ENCODE results near the gene ZFAND6.
"Not testable (repeated sequence)": the region's sequence is repeated elsewhere in the genome, so short reads cannot be mapped to it uniquely, and the experiment has no call there.

ZFAND6 gene

DNA sequence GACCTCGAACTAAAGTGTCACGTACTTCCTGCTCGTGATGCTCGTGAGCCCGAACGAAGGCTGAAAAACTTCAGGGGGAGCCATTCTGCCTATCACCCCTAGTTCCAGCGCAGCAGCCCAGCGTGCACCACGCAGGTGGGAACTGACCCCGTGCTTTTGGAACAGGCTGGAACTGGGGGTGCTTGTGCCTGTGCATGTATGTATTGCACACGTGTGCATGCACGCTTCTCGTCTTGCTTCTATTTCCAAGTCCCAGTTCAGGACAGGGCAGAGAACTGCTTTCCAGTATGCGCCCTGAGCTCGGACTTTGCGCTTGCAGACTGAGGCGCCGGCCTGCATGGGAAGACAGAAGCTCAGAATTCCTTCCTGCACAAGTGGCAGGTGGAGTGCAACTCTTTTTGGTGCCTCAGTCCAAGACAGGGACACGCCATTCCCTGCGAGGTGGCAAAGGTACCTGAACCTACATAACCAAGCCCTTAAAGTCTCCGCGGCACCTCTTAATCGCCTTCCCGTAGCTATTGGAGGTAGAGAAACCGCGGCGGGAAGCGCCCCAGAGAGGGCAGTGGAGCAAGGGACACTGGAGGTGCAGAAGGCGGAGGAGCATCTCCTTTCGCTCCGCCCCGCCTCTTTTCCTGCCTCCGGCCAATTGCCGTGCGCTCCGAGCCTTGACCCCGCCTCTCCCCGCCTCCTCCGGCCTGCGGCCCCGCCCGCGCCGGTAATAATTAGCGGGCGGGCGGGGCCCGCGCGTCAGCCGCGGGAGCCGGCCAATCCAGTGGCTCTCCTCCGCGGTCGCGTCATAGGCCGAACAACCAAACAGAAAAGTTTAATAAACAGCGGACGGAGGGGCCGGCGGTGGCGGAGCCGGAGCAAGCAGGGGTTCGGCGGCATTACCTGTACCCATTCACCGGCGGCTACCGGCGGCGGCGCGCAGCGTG lies at the start of gene ZFAND6:
ZFAND6 (plus strand) TSS at position 826 of the 935 bp plus-strand sequence. CDS start 60,669 bp downstream, outside the sequence.
- DNase-seq: peak; percentile 81

DNA sequence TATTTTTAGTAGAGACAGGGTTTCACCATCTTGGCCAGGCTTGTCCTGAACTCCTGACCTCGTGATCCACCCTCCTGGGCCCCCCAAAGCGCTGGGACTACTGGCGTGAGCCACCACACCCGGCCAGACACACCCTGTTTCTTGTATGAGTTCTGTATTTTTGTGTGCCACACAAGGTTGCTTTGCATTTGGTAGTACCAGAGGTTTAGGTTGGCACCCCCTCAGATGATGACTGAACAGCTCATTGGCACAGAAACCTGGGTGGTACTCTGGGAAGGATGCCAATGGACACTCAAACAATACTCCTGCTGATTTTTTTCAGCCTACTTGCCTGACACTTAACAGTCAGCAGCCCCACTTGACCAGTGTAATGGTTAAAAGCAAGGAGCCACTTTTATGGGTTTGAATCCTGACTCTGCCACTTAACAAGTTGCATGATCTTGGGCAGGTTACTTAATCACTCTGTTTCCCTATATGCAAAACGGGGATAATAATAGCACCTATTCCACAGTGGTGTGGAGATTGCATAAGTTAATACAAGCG lies 49.3 kb upstream of the ZFAND6 start:
- DNase-seq: no peak

DNA sequence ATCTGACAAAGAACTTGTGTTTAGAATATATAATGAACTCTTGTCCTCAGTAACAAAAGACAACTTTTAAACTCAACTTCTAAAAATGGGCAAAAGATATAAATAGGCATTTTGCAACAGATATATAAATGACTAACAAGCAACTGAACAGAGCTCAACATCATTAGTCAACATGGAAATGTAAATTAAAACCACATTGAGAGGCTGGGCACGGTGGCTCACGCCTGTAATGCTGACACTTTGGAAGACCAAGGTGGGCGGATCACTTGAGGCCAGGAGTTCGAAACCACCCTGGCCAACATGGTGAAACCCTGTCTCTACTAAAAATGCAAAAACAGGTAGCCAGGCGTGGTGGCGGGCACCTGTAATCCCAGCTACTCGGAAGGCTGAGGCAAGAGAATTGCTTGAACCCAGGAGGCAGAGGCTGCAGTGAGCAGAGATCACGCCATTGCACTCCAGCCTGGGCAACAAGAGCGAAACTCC lies 48.4 kb upstream of the ZFAND6 start:
- not testable (repeated sequence) for DNase-seq

GRCh38 chr15:80011596-80011995 lies 47.9 kb upstream of the ZFAND6 start:
- no peak for DNase-seq

GRCh38 chr15:80012060-80012726 lies 47.3 kb upstream of the ZFAND6 start:
- no peak for DNase-seq

GRCh38 chr15:80014186-80014585 lies 45.3 kb upstream of the ZFAND6 start:
- not testable (repeated sequence) for DNase-seq

DNA sequence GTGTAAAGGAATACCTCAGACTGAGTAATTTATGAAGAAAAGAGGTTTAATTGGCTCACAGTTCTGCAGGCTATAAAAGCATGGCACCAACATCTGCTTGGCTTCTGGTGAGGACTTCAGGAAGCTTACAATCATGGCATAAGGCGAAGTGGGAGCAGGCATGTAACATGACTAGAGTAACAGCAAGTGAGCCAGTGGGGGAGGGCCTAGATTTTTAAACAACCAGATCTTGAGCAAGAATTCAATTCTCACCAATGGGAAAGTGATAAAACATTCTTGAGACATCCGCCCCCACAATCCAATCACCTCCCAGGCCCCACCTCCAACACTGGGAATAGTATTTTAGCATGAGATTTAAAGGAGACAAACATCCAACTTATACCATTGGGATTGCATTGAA lies 44.3 kb upstream of the ZFAND6 start:
- no peak for DNase-seq

DNA sequence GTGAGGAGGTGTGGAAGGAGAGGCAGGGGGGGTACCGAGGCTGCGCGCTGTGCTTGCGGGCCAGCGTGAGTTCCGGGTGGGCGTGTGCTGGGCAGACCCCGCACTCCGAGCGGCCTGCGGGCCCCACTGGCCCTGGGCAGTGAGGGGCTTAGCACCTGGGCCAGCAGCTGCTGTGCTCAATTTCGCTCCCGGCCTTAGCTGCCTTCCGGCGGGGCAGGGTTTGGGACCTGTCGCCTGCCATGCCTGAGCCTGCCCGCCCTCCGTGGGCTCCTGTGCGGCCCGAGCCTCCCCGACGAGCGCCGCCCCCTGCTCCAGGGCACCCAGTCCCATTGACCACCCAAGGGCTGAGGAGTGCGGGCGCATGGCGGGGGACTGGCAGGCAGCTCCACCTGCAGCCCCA lies 43.0 kb upstream of the ZFAND6 start:
- not testable (repeated sequence) for DNase-seq

GRCh38 chr15:80017139-80017538 lies 42.3 kb upstream of the ZFAND6 start:
- not testable (repeated sequence) for DNase-seq

DNA sequence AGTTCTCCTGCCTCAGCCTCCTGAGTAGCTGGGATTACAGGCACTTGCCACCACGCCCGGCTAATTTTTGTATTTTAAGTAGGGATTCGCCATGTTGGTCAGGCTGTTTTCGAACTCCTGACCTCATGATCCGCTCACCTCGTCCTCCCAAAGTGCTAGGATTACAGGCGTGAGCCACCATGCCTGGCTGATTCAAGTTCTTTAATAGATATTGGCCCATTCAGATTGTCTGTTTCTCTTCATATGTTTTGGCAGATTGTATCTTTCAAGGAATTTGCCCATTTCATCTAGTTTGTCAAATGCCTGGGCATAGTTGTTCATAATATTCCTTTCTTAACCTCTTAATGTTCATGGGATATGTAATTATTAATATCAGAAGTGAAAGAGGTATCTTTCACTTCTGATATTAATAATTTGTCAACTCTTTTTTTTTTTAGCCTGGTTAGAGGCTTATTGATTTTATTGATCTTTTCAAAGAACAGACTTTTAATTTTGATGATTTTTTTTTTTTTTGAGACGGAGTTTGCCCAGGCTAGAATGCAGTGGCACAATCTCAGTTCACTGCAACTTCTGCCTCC lies 40.2 kb upstream of the ZFAND6 start:
- no peak for DNase-seq

- DNase-seq: not testable (repeated sequence)
These were observed 39.3 kb upstream of the ZFAND6 start for GRCh38 chr15:80020149-80020548.

- no peak for DNase-seq
These were observed 38.7 kb upstream of the ZFAND6 start for GRCh38 chr15:80020731-80021130.

GRCh38 chr15:80026310-80026709 lies 33.2 kb upstream of the ZFAND6 start:
- no peak for DNase-seq

DNA sequence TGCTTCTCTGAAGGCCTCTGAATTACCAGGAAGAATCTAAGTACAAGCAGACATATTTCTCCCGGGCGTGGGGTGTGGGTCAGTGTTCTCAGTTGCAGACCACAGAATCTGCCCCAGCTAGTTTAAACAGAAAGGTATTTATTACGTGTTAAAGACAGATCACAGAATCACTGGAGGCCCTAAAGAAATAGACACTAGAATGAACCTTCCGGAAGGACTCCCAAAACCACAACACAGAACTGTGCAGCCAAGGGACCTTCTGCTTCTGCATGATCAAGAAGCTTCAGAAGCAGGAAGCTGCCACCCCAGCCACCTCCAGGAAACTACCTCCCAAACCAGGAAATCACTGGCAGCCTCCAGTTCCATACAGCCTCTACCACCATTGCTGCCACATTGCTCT lies 32.7 kb upstream of the ZFAND6 start:
- DNase-seq: no peak

GRCh38 chr15:80028937-80029336 lies 30.5 kb upstream of the ZFAND6 start:
- no peak for DNase-seq

- no peak for DNase-seq
These were observed 27.6 kb upstream of the ZFAND6 start for GRCh38 chr15:80031841-80032240.

DNA sequence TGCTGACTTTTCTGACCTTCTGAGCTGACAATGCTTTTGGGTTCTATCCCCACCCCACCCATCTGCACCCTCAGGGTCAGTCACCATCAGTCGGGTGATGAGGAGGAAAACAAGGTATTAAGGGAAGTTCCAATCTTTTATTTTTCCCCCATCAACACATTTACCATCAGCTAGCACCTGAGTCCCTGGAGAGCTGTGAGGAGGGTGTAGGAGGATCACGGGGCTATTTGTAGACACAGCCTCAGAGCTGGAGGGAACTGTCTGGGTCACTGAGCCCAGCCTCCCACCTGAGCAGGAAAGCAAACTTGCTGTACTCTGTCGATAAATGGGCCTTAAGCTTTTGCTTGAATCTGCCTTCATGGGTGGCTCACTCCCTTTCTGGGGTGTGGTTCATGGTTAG lies 24.8 kb upstream of the ZFAND6 start:
- DNase-seq: no peak

DNA sequence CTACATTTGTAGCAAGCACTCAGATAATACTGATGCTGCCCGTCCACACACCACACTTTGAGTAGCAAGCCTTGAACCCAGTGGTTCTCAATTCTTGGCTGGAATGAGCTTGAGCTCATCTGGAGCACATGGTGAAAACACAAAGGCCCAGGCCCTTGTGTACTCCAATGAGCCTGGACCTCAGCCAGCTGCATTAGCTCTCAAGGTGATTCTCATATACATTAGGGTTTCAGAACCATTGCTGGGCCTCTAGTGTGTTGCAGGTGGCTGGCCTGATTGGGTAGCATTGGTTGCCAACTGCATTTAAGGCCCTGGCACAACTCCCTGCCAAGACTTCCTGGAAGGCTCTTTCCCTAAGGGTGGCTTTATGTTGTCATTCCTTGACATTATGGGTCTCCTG lies 23.4 kb upstream of the ZFAND6 start:
- no peak for DNase-seq

DNA sequence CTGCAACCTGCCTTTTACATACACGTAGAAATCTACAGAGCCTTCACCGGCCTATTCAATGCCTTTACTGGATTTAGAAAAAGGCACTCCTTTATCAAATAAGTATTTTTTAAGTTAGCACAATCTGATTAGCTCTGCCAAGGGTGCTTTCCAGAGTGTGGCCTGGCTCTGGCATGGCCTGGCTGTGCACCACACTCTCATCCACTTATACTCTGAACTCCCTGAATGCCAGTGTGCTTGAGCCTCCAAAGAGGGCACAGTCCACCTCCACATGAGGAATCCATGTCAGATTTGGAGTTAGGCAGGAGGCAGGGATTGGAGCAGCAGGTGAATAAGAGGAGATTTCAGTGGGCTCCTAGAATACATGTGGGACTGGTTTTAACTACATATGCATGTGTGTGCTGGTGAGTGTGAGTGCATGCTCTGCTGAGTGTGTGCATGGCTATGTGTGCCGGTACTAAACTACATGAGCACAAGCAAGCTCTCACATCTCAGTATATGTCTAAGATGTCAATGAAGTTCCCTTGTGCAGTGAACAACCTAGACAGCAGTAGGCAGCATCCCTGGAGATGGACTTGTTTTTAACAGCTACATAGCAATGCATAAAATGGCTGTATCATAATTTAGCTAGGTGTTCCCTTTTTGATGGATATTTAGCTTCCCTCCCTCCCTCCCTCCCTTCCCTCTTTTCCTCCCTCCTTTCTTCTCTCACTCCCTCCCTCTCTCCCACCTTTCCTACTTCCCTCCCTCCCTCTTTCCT lies 17.8 kb upstream of the ZFAND6 start:
- no peak for DNase-seq

GRCh38 chr15:80042568-80042967 lies 16.9 kb upstream of the ZFAND6 start:
- no peak for DNase-seq

- DNase-seq: not testable (repeated sequence)
These were observed 14.3 kb upstream of the ZFAND6 start for GRCh38 chr15:80045219-80045618.

DNA sequence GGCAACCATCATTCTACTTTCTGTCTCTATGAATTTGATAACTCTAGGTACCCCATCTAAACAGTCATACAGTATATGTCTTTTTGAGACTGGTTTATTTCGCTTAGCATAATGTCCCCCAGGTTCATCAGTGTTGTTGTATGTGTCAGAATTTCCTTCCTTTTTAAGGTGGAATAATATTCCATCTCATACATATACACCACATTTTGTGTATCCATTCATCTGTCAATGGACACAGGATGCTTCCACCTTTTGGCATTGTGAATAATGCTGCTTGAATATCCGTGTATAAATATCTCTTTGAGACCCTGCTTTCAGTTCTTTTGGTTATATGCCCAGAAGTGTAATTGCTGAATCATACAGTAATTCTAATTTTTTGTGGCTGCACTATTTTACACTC lies 10.4 kb upstream of the ZFAND6 start:
- DNase-seq: no peak

All from kidney glomerular epithelial cell (primary cell).